Stimulated activated CD4-positive, alpha-beta T cell treated with anti-CD3 and anti-CD28 coated beads, Interleukin-4, amount 100 ng/mL, for 24 hours (primary cell): Measurements from ENCODE around the gene PARD3B.

ENCODE experiments used
- DNase-seq: peaks from one replicate; pipeline ENCODE4 v3.0.0-alpha.2; 2020

PARD3B gene

GRCh38 chr2:204718607-204719006, 173.3 kb downstream of the PARD3B start:
- no peak for DNase-seq

GRCh38 chr2:204720874-204721273, 175.6 kb downstream of the PARD3B start:
- DNase-seq: no peak

- DNase-seq: no peak
Measured at GRCh38 chr2:204722207-204722606, 176.9 kb downstream of the PARD3B start.

GRCh38 chr2:204722691-204723090, 177.4 kb downstream of the PARD3B start:
- no peak for DNase-seq

GRCh38 chr2:204725693-204726360, 180.6 kb downstream of the PARD3B start:
- no peak for DNase-seq

- no peak for DNase-seq
Measured at GRCh38 chr2:204726831-204727230, 181.6 kb downstream of the PARD3B start.

- no peak for DNase-seq
Measured at GRCh38 chr2:204727368-204727767, 182.1 kb downstream of the PARD3B start.

- no peak for DNase-seq
Measured at GRCh38 chr2:204730603-204731002, 185.3 kb downstream of the PARD3B start.

- DNase-seq: no peak
Measured at GRCh38 chr2:204732019-204732418, 186.7 kb downstream of the PARD3B start.

- no peak for DNase-seq
Measured at GRCh38 chr2:204737296-204737695, 192.0 kb downstream of the PARD3B start.

- no peak for DNase-seq
Measured at GRCh38 chr2:204738721-204739120, 193.4 kb downstream of the PARD3B start.

GRCh38 chr2:204743393-204743960, 198.2 kb downstream of the PARD3B start:
- no peak for DNase-seq

GRCh38 chr2:204744506-204744905, 199.2 kb downstream of the PARD3B start:
- DNase-seq: no peak

GRCh38 chr2:204748286-204748685, 203.0 kb downstream of the PARD3B start:
- no peak for DNase-seq

- DNase-seq: no peak
Measured at GRCh38 chr2:204749319-204749718, 204.0 kb downstream of the PARD3B start.

- DNase-seq: no peak
Measured at GRCh38 chr2:204750389-204750788, 205.1 kb downstream of the PARD3B start.

- no peak for DNase-seq
Measured at GRCh38 chr2:204751472-204751871, 206.2 kb downstream of the PARD3B start.

GRCh38 chr2:204753841-204754240, 208.6 kb downstream of the PARD3B start:
- DNase-seq: no peak

- DNase-seq: no peak
Measured at GRCh38 chr2:204754898-204755297, 209.6 kb downstream of the PARD3B start.

- no peak for DNase-seq
Measured at GRCh38 chr2:204763974-204764703, 218.9 kb downstream of the PARD3B start.

- DNase-seq: no peak
Measured at GRCh38 chr2:204770735-204771134, 225.5 kb downstream of the PARD3B start.

GRCh38 chr2:204771721-204772120, 226.4 kb downstream of the PARD3B start:
- no peak for DNase-seq

GRCh38 chr2:204772546-204772945, 227.3 kb downstream of the PARD3B start:
- DNase-seq: no peak

GRCh38 chr2:204775766-204776165, 230.5 kb downstream of the PARD3B start:
- DNase-seq: no peak
